Measurements from ENCODE around the gene SLC2A1. TPM values are rescaled to one million over a fixed set of nuclear protein-coding genes. Genes with fewer than 3 reads are reported as not detected.

SLC2A1 gene
- total RNA-seq, 1 experiment from 2014 or later: 327 TPM

DNA sequence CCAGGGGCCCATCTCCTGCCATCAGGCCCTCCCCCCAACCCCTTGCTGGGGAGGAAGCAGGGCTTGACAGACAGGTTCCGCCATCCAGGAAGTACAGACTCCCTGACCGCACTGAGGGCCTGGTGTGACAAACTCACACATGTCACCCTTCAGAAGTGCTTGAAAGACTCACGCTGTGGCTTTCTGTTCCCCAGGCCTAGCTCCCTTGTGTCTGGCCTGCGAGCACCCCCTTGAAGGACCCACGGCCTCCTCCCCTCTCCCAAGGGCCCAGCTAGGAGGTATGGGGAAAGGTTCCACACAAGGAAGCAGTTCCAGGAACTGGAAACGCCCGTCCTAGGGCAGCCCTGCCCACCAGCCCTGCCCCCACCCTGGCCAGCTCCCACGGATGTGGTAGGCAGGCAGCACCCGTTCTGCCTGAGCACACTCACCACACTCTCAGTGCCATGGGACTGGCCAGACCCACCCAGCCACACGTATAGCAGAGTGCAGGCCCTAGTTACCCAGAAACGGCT, 26.7 kb downstream of the SLC2A1 start:
- H3K4me3 ChIP-seq: no peak overlapping the region
- H3K27me3 ChIP-seq (ENCODE audit: insufficient read depth, low read depth): no peaks in the 10 kb centered on the region
- H3K79me2 ChIP-seq (ENCODE audit: low read depth): peaks cover 61% of the 10 kb centered on the region
- peak; percentile 86 to 92 for DNase-seq
- intact Hi-C loops (cut with micrococcal nuclease; ENCODE audit: unreplicated experiment): loop anchor here (1.0 kb wide), 2 partner anchors 9 to 25 kb away; no protein-coding TSS in a partner anchor
- peaks cover 60% of the 10 kb centered on the region for H3F3A ChIP-seq (ENCODE audit: insufficient read depth, low read depth)
- peaks cover 26% of the 10 kb centered on the region for H3K36me3 ChIP-seq (ENCODE audit: low read depth)
- peak overlapping the region; percentile 70 for H3K4me2 ChIP-seq
- no peaks in the 10 kb centered on the region for H3K9me3 ChIP-seq (ENCODE audit: insufficient read depth, low read depth)
- no peaks in the 10 kb centered on the region for H3K9me2 ChIP-seq (ENCODE audit: insufficient read depth)
- no peak overlapping the region for H2AFZ ChIP-seq
- POLR2A ChIA-PET (ENCODE audit: unreplicated experiment): interaction anchor here (0.6 to 1.1 kb wide), 6 partner anchors 35 to 363 kb away, joined by 3 to 15 read pairs (median 4); no protein-coding TSS in a partner anchor
- CTCF ChIA-PET: interaction anchor here (0.6 to 1.6 kb wide), 4 partner anchors 25 to 997 kb away, joined by 3 to 7 read pairs (median 3); no protein-coding TSS in a partner anchor
- H3K4me1 ChIP-seq (replicated peaks; ENCODE audit: insufficient read depth): peaks cover 60% of the 10 kb centered on the region
- H4K20me1 ChIP-seq (ENCODE audit: insufficient read depth): no peaks in the 10 kb centered on the region
- no peak for TF ChIP-seq CTCF (conservative IDR thresholded peaks at IDR 0.05)
- TF ChIP-seq EZH2 (IDR thresholded peaks at IDR 0.05; ENCODE audit: low read depth): no peak
- H3K27ac ChIP-seq: peak overlapping the region; percentile 69
- BruUV-seq (replicated peaks): no TSS peak

DNA sequence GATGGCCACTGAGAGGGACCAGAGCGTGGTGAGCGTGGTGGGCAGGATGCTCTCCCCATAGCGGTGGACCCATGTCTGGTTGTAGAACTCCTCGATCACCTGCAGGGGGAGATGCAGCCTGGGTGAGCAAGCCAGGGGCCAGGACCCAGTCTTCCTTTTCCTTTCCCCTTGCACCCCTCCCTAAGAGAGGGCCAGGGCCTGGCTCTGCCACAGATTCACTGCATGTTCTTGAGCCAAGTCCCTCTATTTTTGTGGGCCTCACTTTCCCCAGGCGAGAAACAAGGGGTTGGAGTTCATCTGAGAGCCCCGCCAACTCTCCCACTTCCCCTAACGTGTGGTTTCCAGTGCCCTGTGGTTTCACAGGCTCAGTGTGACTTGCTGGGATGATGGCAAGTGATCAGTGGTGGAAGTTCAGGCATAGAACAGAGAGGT, 27.5 kb downstream of the SLC2A1 start:
- H3K9me3 ChIP-seq (ENCODE audit: insufficient read depth, low read depth): no peaks in the 10 kb centered on the region
- peak overlapping the region; percentile 69 for H3K27ac ChIP-seq
- H3K36me3 ChIP-seq (ENCODE audit: low read depth): peaks cover 28% of the 10 kb centered on the region
- BruUV-seq (replicated peaks): no TSS peak
- ChIA-PET POLR2A (ENCODE audit: unreplicated experiment) (interaction anchor here (0.6 kb wide), 1 partner anchor 88 kb away, joined by 3 read pairs; no protein-coding TSS in a partner anchor), CTCF (interaction anchor here (1.6 kb wide), 1 partner anchor 142 kb away, joined by 7 read pairs; no protein-coding TSS in a partner anchor)
- H3K9me2 ChIP-seq (ENCODE audit: insufficient read depth): no peaks in the 10 kb centered on the region
- no peak for DNase-seq
- no peak overlapping the region for H3K4me3 ChIP-seq
- intact Hi-C loops (cut with micrococcal nuclease; ENCODE audit: unreplicated experiment): no loop called here
- H3K4me1 ChIP-seq (replicated peaks; ENCODE audit: insufficient read depth): peaks cover 51% of the 10 kb centered on the region
- H4K20me1 ChIP-seq (ENCODE audit: insufficient read depth): no peaks in the 10 kb centered on the region
- no peaks in the 10 kb centered on the region for H3K27me3 ChIP-seq (ENCODE audit: insufficient read depth, low read depth)
- H3K79me2 ChIP-seq (ENCODE audit: low read depth): peaks cover 58% of the 10 kb centered on the region
- H3K4me2 ChIP-seq: peak overlapping the region; percentile 70
- peaks cover 62% of the 10 kb centered on the region for H3F3A ChIP-seq (ENCODE audit: insufficient read depth, low read depth)
- peak; percentile 59 for TF ChIP-seq CTCF (conservative IDR thresholded peaks at IDR 0.05)
- no peak for TF ChIP-seq EZH2 (IDR thresholded peaks at IDR 0.05; ENCODE audit: low read depth)
- no peak overlapping the region for H2AFZ ChIP-seq

DNA sequence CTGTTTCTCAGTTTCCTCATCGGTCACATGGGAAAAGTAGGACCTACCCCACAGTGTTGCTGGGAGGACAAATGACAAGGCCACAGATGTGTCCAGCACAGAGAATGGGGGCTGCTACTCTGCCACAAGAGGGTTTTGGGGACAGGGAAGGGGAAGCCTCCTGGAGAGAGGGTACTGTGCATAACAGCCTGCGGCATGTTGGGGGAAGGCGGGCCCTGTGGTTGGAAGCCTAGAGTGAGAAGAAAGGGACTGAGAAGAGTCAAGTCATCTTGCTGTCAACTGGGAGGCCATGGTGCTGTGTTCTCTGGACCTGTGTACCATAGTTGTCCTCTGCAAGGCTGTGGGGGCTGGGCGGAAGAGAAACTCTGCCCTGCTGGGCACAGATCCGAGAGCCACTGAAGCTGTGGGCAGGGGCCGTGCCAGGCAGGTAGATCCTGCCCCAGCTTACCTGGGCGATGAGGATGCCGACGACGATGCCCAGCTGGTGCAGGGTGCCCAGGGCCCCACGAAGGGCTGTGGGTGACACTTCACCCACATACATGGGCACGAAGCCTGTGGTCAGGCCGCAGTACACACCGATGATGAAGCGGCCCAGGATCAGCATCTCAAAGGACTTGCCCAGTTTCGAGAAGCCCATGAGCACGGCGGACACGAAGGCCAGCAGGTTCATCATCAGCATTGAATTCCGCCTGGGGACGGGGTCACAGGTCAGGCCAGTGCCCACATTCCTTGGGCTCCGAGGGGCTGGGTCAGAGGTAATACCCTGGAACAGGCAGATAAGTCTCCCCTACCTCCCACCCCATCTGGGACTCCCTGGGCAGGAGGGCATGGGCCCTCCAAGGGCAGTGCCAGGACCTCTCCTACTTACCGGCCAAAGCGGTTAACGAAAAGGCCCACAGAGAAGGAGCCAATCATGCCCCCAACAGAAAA, 28.2 kb downstream of the SLC2A1 start:
- no peak overlapping the region for H3K4me2 ChIP-seq
- no peak overlapping the region for H3K4me3 ChIP-seq
- intact Hi-C loops (cut with micrococcal nuclease; ENCODE audit: unreplicated experiment): no loop called here
- ChIA-PET CTCF (no interaction called here), POLR2A (ENCODE audit: unreplicated experiment) (no interaction called here)
- TF ChIP-seq CTCF (conservative IDR thresholded peaks at IDR 0.05) (no peak), EZH2 (IDR thresholded peaks at IDR 0.05; ENCODE audit: low read depth) (no peak)
- BruUV-seq (replicated peaks): no TSS peak
- peaks cover 47% of the 10 kb centered on the region for H3K4me1 ChIP-seq (replicated peaks; ENCODE audit: insufficient read depth)
- peaks cover 62% of the 10 kb centered on the region for H3F3A ChIP-seq (ENCODE audit: insufficient read depth, low read depth)
- no peak for DNase-seq
- no peaks in the 10 kb centered on the region for H4K20me1 ChIP-seq (ENCODE audit: insufficient read depth)
- no peaks in the 10 kb centered on the region for H3K27me3 ChIP-seq (ENCODE audit: insufficient read depth, low read depth)
- no peak overlapping the region for H3K27ac ChIP-seq
- peaks cover 52% of the 10 kb centered on the region for H3K79me2 ChIP-seq (ENCODE audit: low read depth)
- peaks cover 23% of the 10 kb centered on the region for H3K36me3 ChIP-seq (ENCODE audit: low read depth)
- no peaks in the 10 kb centered on the region for H3K9me3 ChIP-seq (ENCODE audit: insufficient read depth, low read depth)
- no peaks in the 10 kb centered on the region for H3K9me2 ChIP-seq (ENCODE audit: insufficient read depth)
- H2AFZ ChIP-seq: no peak overlapping the region

Measured in PC-9 (cell line).